MG63 (cell line): ENCODE results near the gene PLEKHG2. TPM values are rescaled to one million over a fixed set of nuclear protein-coding genes. Genes with fewer than 3 reads are reported as not detected.

Source experiments
- DNase-seq: peaks from one replicate; pipeline ENCODE4 v3.0.0-alpha.2; 2020
- H3K27me3 ChIP-seq: fragments of 250-450 bp; sonication (Bioruptor Pico); 2 replicates; pipeline ENCODE4 v1.5.1; 2020; ENCODE audit warnings: mild to moderate bottlenecking, moderate library complexity
- H3K36me3 ChIP-seq: fragments of 250-450 bp; sonication (Bioruptor Pico); 2 replicates; pipeline ENCODE4 v1.5.1; 2020; ENCODE audit warnings: mild to moderate bottlenecking, moderate library complexity
- H3K4me3 ChIP-seq: fragments of 250-450 bp; sonication (Bioruptor Pico); 2 replicates; pipeline ENCODE4 v1.5.1; 2020; ENCODE audit warnings: mild to moderate bottlenecking, moderate library complexity
- H3K9me3 ChIP-seq: fragments of 250-450 bp; sonication (Bioruptor Pico); 2 replicates; pipeline ENCODE4 v1.5.1; 2020; ENCODE audit warnings: mild to moderate bottlenecking, moderate library complexity
- total RNA-seq: library from RNA; depleted of rRNA; stranded (reverse); fragments of >200 nt; shearing (Covaris generic); gene quantifications from 2 replicates; pipeline ENCODE4 v1.2.3, GENCODE V29; 2014; ENCODE audit warnings: low replicate concordance

The PLEKHG2 gene
- total RNA-seq, 1 experiment from 2014 or later: 12.4 TPM

- peak overlapping the region; percentile 42 for H3K4me3 ChIP-seq
- H3K27me3 ChIP-seq: no peaks in the 10 kb centered on the region
- DNase-seq: peak; percentile 95
- H3K36me3 ChIP-seq: peaks cover 22% of the 10 kb centered on the region
- no peaks in the 10 kb centered on the region for H3K9me3 ChIP-seq
These were observed 9.8 kb upstream of the PLEKHG2 start for GRCh38 chr19:39402346-39403300.

GRCh38 chr19:39403331-39404312 lies 8.8 kb upstream of the PLEKHG2 start:
- peak; percentile 100 for DNase-seq
- Histone ChIP-seq H3K9me3 (no peaks in the 10 kb centered on the region), H3K36me3 (peaks cover 24% of the 10 kb centered on the region), H3K4me3 (peak overlapping the region; percentile 42), H3K27me3 (no peaks in the 10 kb centered on the region)

GRCh38 chr19:39405261-39405957 lies 7.1 kb upstream of the PLEKHG2 start:
- Histone ChIP-seq H3K9me3 (no peaks in the 10 kb centered on the region), H3K36me3 (peaks cover 21% of the 10 kb centered on the region), H3K27me3 (no peaks in the 10 kb centered on the region), H3K4me3 (no peak overlapping the region)
- DNase-seq: no peak

- H3K27me3 ChIP-seq: no peaks in the 10 kb centered on the region
- no peaks in the 10 kb centered on the region for H3K9me3 ChIP-seq
- no peak for DNase-seq
- H3K36me3 ChIP-seq: peaks cover 21% of the 10 kb centered on the region
- H3K4me3 ChIP-seq: peak overlapping the region; percentile 88
These were observed 6.4 kb upstream of the PLEKHG2 start for GRCh38 chr19:39405958-39406655.

- Histone ChIP-seq H3K36me3 (peaks cover 21% of the 10 kb centered on the region), H3K9me3 (no peaks in the 10 kb centered on the region), H3K4me3 (peak within 1 kb of the TSS; percentile 88), H3K27me3 (no peaks in the 10 kb centered on the region)
- peak; percentile 85 for DNase-seq
These were observed 5.6 kb upstream of the PLEKHG2 start, which contains the start of gene ZFP36 for GRCh38 chr19:39406656-39407409. Gene ZFP36 (plus strand): TSS chr19:39406847. CDS start chr19:39406905, 58 bp downstream.

- no peaks in the 10 kb centered on the region for H3K27me3 ChIP-seq
- no peak for DNase-seq
- H3K4me3 ChIP-seq: peak overlapping the region; percentile 88
- H3K36me3 ChIP-seq: peaks cover 21% of the 10 kb centered on the region
- H3K9me3 ChIP-seq: no peaks in the 10 kb centered on the region
These were observed 5.1 kb upstream of the PLEKHG2 start for GRCh38 chr19:39407410-39407659.

- H3K4me3 ChIP-seq: peak overlapping the region; percentile 88
- H3K36me3 ChIP-seq: peaks cover 21% of the 10 kb centered on the region
- no peaks in the 10 kb centered on the region for H3K27me3 ChIP-seq
- no peaks in the 10 kb centered on the region for H3K9me3 ChIP-seq
- DNase-seq: peak; percentile 30
These were observed 4.6 kb upstream of the PLEKHG2 start for GRCh38 chr19:39407660-39408391.

- peak overlapping the region; percentile 88 for H3K4me3 ChIP-seq
- DNase-seq: peak; percentile 49
- no peaks in the 10 kb centered on the region for H3K27me3 ChIP-seq
- peaks cover 21% of the 10 kb centered on the region for H3K36me3 ChIP-seq
- no peaks in the 10 kb centered on the region for H3K9me3 ChIP-seq
These were observed 3.9 kb upstream of the PLEKHG2 start for GRCh38 chr19:39408392-39409207.

GRCh38 chr19:39409208-39410016 lies 3.1 kb upstream of the PLEKHG2 start:
- Histone ChIP-seq H3K27me3 (no peaks in the 10 kb centered on the region), H3K36me3 (peaks cover 21% of the 10 kb centered on the region), H3K4me3 (peak overlapping the region; percentile 88), H3K9me3 (no peaks in the 10 kb centered on the region)
- DNase-seq: peak; percentile 85

GRCh38 chr19:39410017-39410830 lies 2.2 kb upstream of the PLEKHG2 start:
- peak overlapping the region; percentile 88 for H3K4me3 ChIP-seq
- H3K36me3 ChIP-seq: peaks cover 21% of the 10 kb centered on the region
- H3K27me3 ChIP-seq: no peaks in the 10 kb centered on the region
- H3K9me3 ChIP-seq: no peaks in the 10 kb centered on the region
- peak; percentile 64 for DNase-seq

GRCh38 chr19:39410831-39411080 lies 1.7 kb upstream of the PLEKHG2 start:
- Histone ChIP-seq H3K9me3 (no peaks in the 10 kb centered on the region), H3K27me3 (no peaks in the 10 kb centered on the region), H3K4me3 (peak overlapping the region; percentile 88), H3K36me3 (peaks cover 21% of the 10 kb centered on the region)
- no peak for DNase-seq

- no peaks in the 10 kb centered on the region for H3K27me3 ChIP-seq
- DNase-seq: peak; percentile 40
- peak overlapping the region; percentile 95 for H3K4me3 ChIP-seq
- peaks cover 21% of the 10 kb centered on the region for H3K36me3 ChIP-seq
- H3K9me3 ChIP-seq: no peaks in the 10 kb centered on the region
These were observed 1.2 kb upstream of the PLEKHG2 start for GRCh38 chr19:39411081-39411831.

GRCh38 chr19:39411832-39412099 lies 703 bp upstream of the PLEKHG2 start:
- Histone ChIP-seq H3K36me3 (peaks cover 21% of the 10 kb centered on the region), H3K4me3 (peak overlapping the region; percentile 95), H3K9me3 (no peaks in the 10 kb centered on the region), H3K27me3 (no peaks in the 10 kb centered on the region)
- peak; percentile 85 for DNase-seq
